Astrocyte of the cerebellum (primary cell): ENCODE data around the gene IGFBP7.

Source experiments
- DNase-seq: peaks from one replicate; pipeline ENCODE4 v3.0.0-alpha.2; 2011; ENCODE audit warnings: low read depth
- H3K4me3 ChIP-seq: 2 replicates; pipeline ENCODE4 v1.5.1; 2011; ENCODE audit warnings: mild to moderate bottlenecking, low read depth, low read length, moderate library complexity
- in situ Hi-C: cut with HindIII; loops from 2 replicates; pipeline ENCODE4 v1.10.0; 2017; ENCODE audit warnings: low sequenced_read_pairs
- TF ChIP-seq, protein P1 (sequence below): IDR thresholded peaks from 2 replicates; pipeline ENCODE4 v1.5.1; 2012; ENCODE audit warnings: low read length, low read depth, moderate library complexity, mild to moderate bottlenecking; ENCODE audit errors: missing control alignments

Gene IGFBP7

DNA sequence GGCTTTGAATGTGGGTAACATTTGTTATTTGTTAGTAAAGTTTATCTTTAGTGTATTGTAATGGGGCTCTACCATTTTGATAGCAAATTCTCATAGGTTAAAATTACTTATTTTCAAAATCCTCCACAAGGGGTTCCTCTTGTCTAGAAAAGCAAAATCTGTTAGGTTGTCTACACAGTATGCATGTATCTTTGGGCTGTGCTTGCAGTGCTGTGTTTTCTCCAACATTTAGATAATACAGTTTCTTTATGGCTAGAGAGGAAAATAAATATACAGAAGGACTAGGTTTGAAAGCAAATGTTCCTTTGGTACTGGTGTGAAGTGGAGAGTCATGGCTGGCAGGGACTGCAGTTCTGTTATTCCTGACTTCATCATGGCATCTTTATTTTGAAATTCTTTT lies 91.2 kb downstream of the IGFBP7 start:
- H3K4me3 ChIP-seq = no peak overlapping the region
- TF ChIP-seq, protein P1, sequence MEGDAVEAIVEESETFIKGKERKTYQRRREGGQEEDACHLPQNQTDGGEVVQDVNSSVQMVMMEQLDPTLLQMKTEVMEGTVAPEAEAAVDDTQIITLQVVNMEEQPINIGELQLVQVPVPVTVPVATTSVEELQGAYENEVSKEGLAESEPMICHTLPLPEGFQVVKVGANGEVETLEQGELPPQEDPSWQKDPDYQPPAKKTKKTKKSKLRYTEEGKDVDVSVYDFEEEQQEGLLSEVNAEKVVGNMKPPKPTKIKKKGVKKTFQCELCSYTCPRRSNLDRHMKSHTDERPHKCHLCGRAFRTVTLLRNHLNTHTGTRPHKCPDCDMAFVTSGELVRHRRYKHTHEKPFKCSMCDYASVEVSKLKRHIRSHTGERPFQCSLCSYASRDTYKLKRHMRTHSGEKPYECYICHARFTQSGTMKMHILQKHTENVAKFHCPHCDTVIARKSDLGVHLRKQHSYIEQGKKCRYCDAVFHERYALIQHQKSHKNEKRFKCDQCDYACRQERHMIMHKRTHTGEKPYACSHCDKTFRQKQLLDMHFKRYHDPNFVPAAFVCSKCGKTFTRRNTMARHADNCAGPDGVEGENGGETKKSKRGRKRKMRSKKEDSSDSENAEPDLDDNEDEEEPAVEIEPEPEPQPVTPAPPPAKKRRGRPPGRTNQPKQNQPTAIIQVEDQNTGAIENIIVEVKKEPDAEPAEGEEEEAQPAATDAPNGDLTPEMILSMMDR = no peak
- in situ Hi-C loops = no loop called here
- no peak for DNase-seq

DNA sequence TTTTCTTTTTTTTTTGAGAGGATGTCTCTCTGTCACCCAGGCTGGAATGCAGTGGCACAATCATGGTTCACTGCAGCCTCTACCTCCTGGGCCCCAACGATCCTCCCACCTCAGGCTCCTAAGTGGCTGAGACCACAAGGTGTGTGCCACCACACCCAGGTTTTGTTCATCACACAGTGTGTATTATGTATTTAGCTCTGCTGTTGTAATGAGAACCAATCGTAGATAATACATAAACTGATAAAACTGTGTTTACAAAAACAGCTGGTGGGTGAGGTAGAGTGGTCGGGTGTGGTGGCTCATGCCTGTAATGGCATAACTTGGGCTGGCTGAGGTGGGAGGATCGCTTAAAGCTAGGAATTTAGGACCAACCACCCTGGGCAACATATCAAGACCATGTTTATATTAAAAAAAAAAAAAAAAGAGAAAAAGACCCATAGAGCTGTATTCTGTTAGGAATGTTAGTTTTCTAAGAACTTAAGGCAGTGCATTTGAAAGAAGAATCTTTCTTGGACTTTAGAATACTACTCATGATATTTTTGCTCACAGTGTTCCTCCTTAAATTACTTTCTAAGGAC lies 96.6 kb downstream of the IGFBP7 start:
- no peak for DNase-seq
- no peak overlapping the region for H3K4me3 ChIP-seq
- TF ChIP-seq, protein P1 = no peak
- in situ Hi-C loops = no loop called here

GRCh38 chr4:56999751-57000150 lies 110.4 kb downstream of the IGFBP7 start:
- H3K4me3 ChIP-seq = no peak overlapping the region
- no peak for DNase-seq
- TF ChIP-seq, protein P1 = no peak
- in situ Hi-C loops = no loop called here

DNA sequence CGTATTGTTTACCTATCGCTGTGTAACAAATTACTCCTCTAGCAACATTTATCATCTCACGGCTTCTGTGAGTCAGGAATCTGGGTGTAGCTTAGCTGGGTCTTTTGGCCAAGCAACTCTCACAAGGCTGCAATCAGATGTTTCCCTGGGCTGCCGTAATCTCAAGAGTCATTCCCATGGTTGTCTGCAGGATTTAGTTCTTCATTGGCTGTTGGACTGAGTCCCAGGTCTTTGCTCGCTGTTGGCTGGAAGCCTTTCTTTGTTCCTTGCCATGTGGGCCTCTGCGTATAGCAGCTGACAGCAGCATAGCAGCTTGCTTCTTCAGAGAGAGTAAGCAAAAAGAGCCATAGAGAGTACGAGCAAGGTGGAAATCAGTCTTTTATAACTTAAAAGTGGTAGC lies 114.7 kb downstream of the IGFBP7 start:
- TF ChIP-seq, protein P1 = no peak
- in situ Hi-C loops = no loop called here
- DNase-seq = peak; percentile 93
- H3K4me3 ChIP-seq = no peak overlapping the region

- TF ChIP-seq, protein P1 = no peak
- in situ Hi-C loops = no loop called here
- H3K4me3 ChIP-seq = no peak overlapping the region
- no peak for DNase-seq
These were observed 119.9 kb downstream of the IGFBP7 start for GRCh38 chr4:56990109-56990905.

- H3K4me3 ChIP-seq = no peak overlapping the region
- no peak for DNase-seq
- TF ChIP-seq, protein P1 = no peak
- in situ Hi-C loops = no loop called here
These were observed 123.2 kb downstream of the IGFBP7 start for GRCh38 chr4:56986952-56987351.
